Stimulated activated CD8-positive, alpha-beta memory T cell treated with anti-CD3 and anti-CD28 coated beads, Interleukin-4, amount 100 ng/mL, for 1 hour (primary cell): Measurements from ENCODE around the gene EPHA4.

Experiments used
- DNase-seq, 2 donors: peaks; one replicate each; pipeline ENCODE4 v3.0.0-alpha.2; 2020; ENCODE audit warnings: low read depth in 2 of 2, low spot score in 1 of 2

EPHA4 gene

GRCh38 chr2:221447310-221447709, 124.8 kb downstream of the EPHA4 start:
- no peak for DNase-seq

GRCh38 chr2:221446140-221446539, 126.0 kb downstream of the EPHA4 start:
- DNase-seq, result no peak

- DNase-seq, result no peak
Observed at GRCh38 chr2:221444106-221444505, 128.0 kb downstream of the EPHA4 start.

- no peak for DNase-seq
Observed at GRCh38 chr2:221443645-221444044, 128.5 kb downstream of the EPHA4 start.

GRCh38 chr2:221442128-221442527, 130.0 kb downstream of the EPHA4 start:
- DNase-seq, result no peak

GRCh38 chr2:221439761-221440479, 132.2 kb downstream of the EPHA4 start:
- no peak for DNase-seq

- no peak for DNase-seq
Observed at GRCh38 chr2:221437056-221437455, 135.0 kb downstream of the EPHA4 start.

- no peak for DNase-seq
Observed at GRCh38 chr2:221435171-221435570, 136.9 kb downstream of the EPHA4 start.

GRCh38 chr2:221434142-221434541, 138.0 kb downstream of the EPHA4 start:
- DNase-seq, result no peak

GRCh38 chr2:221431477-221431876, 140.6 kb downstream of the EPHA4 start:
- no peak for DNase-seq

GRCh38 chr2:221429741-221430491, 142.2 kb downstream of the EPHA4 start:
- DNase-seq, result no peak

- DNase-seq, result no peak
Observed at GRCh38 chr2:221428896-221429295, 143.2 kb downstream of the EPHA4 start.

- DNase-seq, result no peak
Observed at GRCh38 chr2:221426929-221427328, 145.2 kb downstream of the EPHA4 start.

GRCh38 chr2:221425891-221426290, 146.2 kb downstream of the EPHA4 start:
- DNase-seq, result no peak

GRCh38 chr2:221425353-221425752, 146.8 kb downstream of the EPHA4 start:
- no peak for DNase-seq

GRCh38 chr2:221423210-221423804, 148.8 kb downstream of the EPHA4 start:
- no peak for DNase-seq

- DNase-seq, result no peak
Observed at GRCh38 chr2:221422516-221423209, 149.4 kb downstream of the EPHA4 start.

- no peak for DNase-seq
Observed at GRCh38 chr2:221420245-221420644, 151.9 kb downstream of the EPHA4 start.

GRCh38 chr2:221415789-221416188, 156.3 kb downstream of the EPHA4 start:
- DNase-seq, result no peak

GRCh38 chr2:221412978-221413377, 159.1 kb downstream of the EPHA4 start:
- DNase-seq, result no peak

- no peak for DNase-seq
Observed at GRCh38 chr2:221410487-221410886, 161.6 kb downstream of the EPHA4 start.

- DNase-seq, result no peak
Observed at GRCh38 chr2:221407765-221408164, 164.3 kb downstream of the EPHA4 start.
